ENCODE data around the gene LRRC7.
A peak's percentile ranks its signal among the peaks of the same experiment; 100 is the strongest.

LRRC7 gene

GRCh38 chr1:69649383-69649990, 81.8 kb downstream of the LRRC7 start:
- Mint-ChIP-seq H3K27me3 (no peaks in the 10 kb centered on the region), H3K27ac (no peak overlapping the region), H3K9me3 (no peaks in the 10 kb centered on the region), H3K4me3 (no peak overlapping the region), H3K4me1 (no peaks in the 10 kb centered on the region)
- no peak for DNase-seq
- ATAC-seq, result no peak

GRCh38 chr1:69650779-69651178, 83.1 kb downstream of the LRRC7 start:
- no peaks in the 10 kb centered on the region for H3K9me3 Mint-ChIP-seq
- DNase-seq (no peak), ATAC-seq (no peak)
- H3K4me3 Mint-ChIP-seq, result no peak overlapping the region
- H3K4me1 Mint-ChIP-seq, result no peaks in the 10 kb centered on the region
- H3K27ac Mint-ChIP-seq, result no peak overlapping the region
- no peaks in the 10 kb centered on the region for H3K27me3 Mint-ChIP-seq

- ATAC-seq (no peak), DNase-seq (no peak)
- H3K27ac Mint-ChIP-seq, result no peak overlapping the region
- no peaks in the 10 kb centered on the region for H3K27me3 Mint-ChIP-seq
- no peaks in the 10 kb centered on the region for H3K4me1 Mint-ChIP-seq
- no peaks in the 10 kb centered on the region for H3K9me3 Mint-ChIP-seq
- no peak overlapping the region for H3K4me3 Mint-ChIP-seq
Observed at GRCh38 chr1:69651656-69652055, 83.9 kb downstream of the LRRC7 start.

- Mint-ChIP-seq H3K27me3 (no peaks in the 10 kb centered on the region), H3K27ac (peak overlapping the region in 1 of 2 donors; percentile 73), H3K9me3 (peaks cover 0 to 6% of the 10 kb centered on the region in 2 donors), H3K4me1 (no peaks in the 10 kb centered on the region), H3K4me3 (no peak overlapping the region)
- DNase-seq (no peak), ATAC-seq (no peak)
Observed at GRCh38 chr1:69657971-69658370, 90.2 kb downstream of the LRRC7 start.

GRCh38 chr1:69661686-69662085, 94.0 kb downstream of the LRRC7 start:
- H3K4me1 Mint-ChIP-seq, result no peaks in the 10 kb centered on the region
- no peak overlapping the region for H3K4me3 Mint-ChIP-seq
- DNase-seq (no peak), ATAC-seq (no peak)
- H3K27ac Mint-ChIP-seq, result no peak overlapping the region
- H3K27me3 Mint-ChIP-seq, result no peaks in the 10 kb centered on the region
- peaks cover 9 to 15% of the 10 kb centered on the region in 2 donors for H3K9me3 Mint-ChIP-seq

- ATAC-seq (no peak), DNase-seq (no peak)
- no peaks in the 10 kb centered on the region for H3K27me3 Mint-ChIP-seq
- H3K4me3 Mint-ChIP-seq, result no peak overlapping the region
- no peak overlapping the region for H3K27ac Mint-ChIP-seq
- no peaks in the 10 kb centered on the region for H3K4me1 Mint-ChIP-seq
- H3K9me3 Mint-ChIP-seq, result peaks cover 9 to 18% of the 10 kb centered on the region in 2 donors
Observed at GRCh38 chr1:69662321-69662720, 94.6 kb downstream of the LRRC7 start.

GRCh38 chr1:69671363-69672010, 103.8 kb downstream of the LRRC7 start:
- no peak overlapping the region for H3K4me3 Mint-ChIP-seq
- peaks cover 9 to 26% of the 10 kb centered on the region in 2 donors for H3K9me3 Mint-ChIP-seq
- H3K27me3 Mint-ChIP-seq, result no peaks in the 10 kb centered on the region
- no peaks in the 10 kb centered on the region for H3K4me1 Mint-ChIP-seq
- DNase-seq (no peak), ATAC-seq (no peak)
- H3K27ac Mint-ChIP-seq, result no peak overlapping the region

- Mint-ChIP-seq H3K27ac (no peak overlapping the region), H3K4me1 (no peaks in the 10 kb centered on the region), H3K27me3 (no peaks in the 10 kb centered on the region), H3K9me3 (peaks cover 0 to 26% of the 10 kb centered on the region in 2 donors), H3K4me3 (no peak overlapping the region)
- DNase-seq (no peak), ATAC-seq (no peak)
Observed at GRCh38 chr1:69673321-69673720, 105.6 kb downstream of the LRRC7 start.

- H3K27me3 Mint-ChIP-seq, result no peaks in the 10 kb centered on the region
- no peak for DNase-seq
- no peaks in the 10 kb centered on the region for H3K4me1 Mint-ChIP-seq
- peaks cover 7 to 14% of the 10 kb centered on the region in 2 donors for H3K9me3 Mint-ChIP-seq
- no peak overlapping the region for H3K4me3 Mint-ChIP-seq
- no peak for ATAC-seq
- H3K27ac Mint-ChIP-seq, result no peak overlapping the region
Observed at GRCh38 chr1:69679965-69680364, 112.2 kb downstream of the LRRC7 start.

GRCh38 chr1:69686367-69686984, 118.8 kb downstream of the LRRC7 start:
- Mint-ChIP-seq H3K27me3 (no peaks in the 10 kb centered on the region), H3K4me1 (no peaks in the 10 kb centered on the region), H3K4me3 (no peak overlapping the region), H3K9me3 (peaks cover 7 to 21% of the 10 kb centered on the region in 2 donors), H3K27ac (no peak overlapping the region)
- DNase-seq (no peak), ATAC-seq (no peak)

- Mint-ChIP-seq H3K4me1 (no peaks in the 10 kb centered on the region), H3K4me3 (no peak overlapping the region), H3K9me3 (peaks cover 3 to 16% of the 10 kb centered on the region in 2 donors), H3K27ac (no peak overlapping the region), H3K27me3 (no peaks in the 10 kb centered on the region)
- DNase-seq (no peak), ATAC-seq (no peak)
Observed at GRCh38 chr1:69688193-69688592, 120.5 kb downstream of the LRRC7 start.

- peaks cover 14% of the 10 kb centered on the region in 2 donors for H3K9me3 Mint-ChIP-seq
- ATAC-seq, result no peak
- no peaks in the 10 kb centered on the region for H3K27me3 Mint-ChIP-seq
- no peak overlapping the region for H3K4me3 Mint-ChIP-seq
- no peak overlapping the region for H3K27ac Mint-ChIP-seq
- DNase-seq, result no peak
- H3K4me1 Mint-ChIP-seq, result no peaks in the 10 kb centered on the region
Observed at GRCh38 chr1:69691179-69691578, 123.5 kb downstream of the LRRC7 start.

GRCh38 chr1:69693921-69694675, 126.4 kb downstream of the LRRC7 start:
- DNase-seq (no peak), ATAC-seq (no peak)
- H3K4me3 Mint-ChIP-seq, result no peak overlapping the region
- no peak overlapping the region for H3K27ac Mint-ChIP-seq
- peaks cover 22 to 26% of the 10 kb centered on the region in 2 donors for H3K9me3 Mint-ChIP-seq
- H3K4me1 Mint-ChIP-seq, result no peaks in the 10 kb centered on the region
- H3K27me3 Mint-ChIP-seq, result no peaks in the 10 kb centered on the region

GRCh38 chr1:69697340-69697739, 129.6 kb downstream of the LRRC7 start:
- Mint-ChIP-seq H3K27ac (no peak overlapping the region), H3K27me3 (no peaks in the 10 kb centered on the region), H3K4me3 (no peak overlapping the region), H3K4me1 (no peaks in the 10 kb centered on the region), H3K9me3 (peaks cover 22 to 26% of the 10 kb centered on the region in 2 donors)
- ATAC-seq (no peak), DNase-seq (no peak)

GRCh38 chr1:69700770-69701169, 133.0 kb downstream of the LRRC7 start:
- DNase-seq (no peak), ATAC-seq (no peak)
- no peak overlapping the region for H3K27ac Mint-ChIP-seq
- H3K4me3 Mint-ChIP-seq, result no peak overlapping the region
- H3K4me1 Mint-ChIP-seq, result no peaks in the 10 kb centered on the region
- no peaks in the 10 kb centered on the region for H3K27me3 Mint-ChIP-seq
- H3K9me3 Mint-ChIP-seq, result peaks cover 8 to 24% of the 10 kb centered on the region in 2 donors

- H3K4me1 Mint-ChIP-seq, result no peaks in the 10 kb centered on the region
- DNase-seq (no peak), ATAC-seq (no peak)
- no peak overlapping the region for H3K27ac Mint-ChIP-seq
- peaks cover 8 to 21% of the 10 kb centered on the region in 2 donors for H3K9me3 Mint-ChIP-seq
- no peaks in the 10 kb centered on the region for H3K27me3 Mint-ChIP-seq
- no peak overlapping the region for H3K4me3 Mint-ChIP-seq
Observed at GRCh38 chr1:69702085-69702484, 134.4 kb downstream of the LRRC7 start.
